ENCODE data around the gene TNFAIP8L3.

TNFAIP8L3 gene

GRCh38 chr15:51075364-51075763 lies 19.3 kb downstream of the TNFAIP8L3 start:
- H3K79me2 ChIP-seq (ENCODE audit: insufficient read depth, low read depth), result no peaks in the 10 kb centered on the region
- no peak for TF ChIP-seq CTCF (conservative IDR thresholded peaks at IDR 0.05; ENCODE audit: low read depth, low read length)
- H3K4me2 ChIP-seq, result no peak overlapping the region
- no peaks in the 10 kb centered on the region for H3K27me3 ChIP-seq (ENCODE audit: insufficient read depth, low read depth)
- H2AFZ ChIP-seq (ENCODE audit: low read depth), result no peak overlapping the region
- H4K20me1 ChIP-seq (ENCODE audit: insufficient read depth), result no peaks in the 10 kb centered on the region
- H3K9ac ChIP-seq, result no peak overlapping the region
- peaks cover 35% of the 10 kb centered on the region for H3K4me1 ChIP-seq (ENCODE audit: low read depth, poor library complexity, severe bottlenecking)
- no peak overlapping the region for H3K4me3 ChIP-seq (IDR thresholded peaks at IDR 0.05; ENCODE audit: insufficient read depth, low read depth, low read length)
- no peaks in the 10 kb centered on the region for H3K36me3 ChIP-seq (ENCODE audit: insufficient read depth)
- no peak overlapping the region for H3K27ac ChIP-seq

- Histone ChIP-seq H3K4me1 (ENCODE audit: low read depth, poor library complexity, severe bottlenecking) (peaks cover 35% of the 10 kb centered on the region), H3K9ac (no peak overlapping the region), H4K20me1 (ENCODE audit: insufficient read depth) (no peaks in the 10 kb centered on the region), H3K79me2 (ENCODE audit: insufficient read depth, low read depth) (no peaks in the 10 kb centered on the region), H3K4me3 (IDR thresholded peaks at IDR 0.05; ENCODE audit: insufficient read depth, low read depth, low read length) (no peak overlapping the region), H2AFZ (ENCODE audit: low read depth) (no peak overlapping the region), H3K27me3 (ENCODE audit: insufficient read depth, low read depth) (no peaks in the 10 kb centered on the region), H3K4me2 (no peak overlapping the region), H3K27ac (no peak overlapping the region), H3K36me3 (ENCODE audit: insufficient read depth) (no peaks in the 10 kb centered on the region)
- no peak for TF ChIP-seq CTCF (conservative IDR thresholded peaks at IDR 0.05; ENCODE audit: low read depth, low read length)
Measured at GRCh38 chr15:51074926-51075325, 19.8 kb downstream of the TNFAIP8L3 start.

- Histone ChIP-seq H3K79me2 (ENCODE audit: insufficient read depth, low read depth) (no peaks in the 10 kb centered on the region), H3K4me2 (no peak overlapping the region), H3K27ac (no peak overlapping the region), H4K20me1 (ENCODE audit: insufficient read depth) (no peaks in the 10 kb centered on the region), H3K27me3 (ENCODE audit: insufficient read depth, low read depth) (peaks cover 2% of the 10 kb centered on the region; the same call in 1 of the 2 replicates), H3K4me1 (ENCODE audit: low read depth, poor library complexity, severe bottlenecking) (peaks cover 10% of the 10 kb centered on the region), H3K4me3 (IDR thresholded peaks at IDR 0.05; ENCODE audit: insufficient read depth, low read depth, low read length) (no peak overlapping the region), H3K36me3 (ENCODE audit: insufficient read depth) (no peaks in the 10 kb centered on the region), H2AFZ (ENCODE audit: low read depth) (no peak overlapping the region), H3K9ac (no peak overlapping the region)
- no peak for TF ChIP-seq CTCF (conservative IDR thresholded peaks at IDR 0.05; ENCODE audit: low read depth, low read length)
Measured at GRCh38 chr15:51071578-51071977, 23.1 kb downstream of the TNFAIP8L3 start.

GRCh38 chr15:51069983-51070382 lies 24.7 kb downstream of the TNFAIP8L3 start:
- Histone ChIP-seq H3K4me3 (IDR thresholded peaks at IDR 0.05; ENCODE audit: insufficient read depth, low read depth, low read length) (no peak overlapping the region), H2AFZ (ENCODE audit: low read depth) (no peak overlapping the region), H3K27ac (no peak overlapping the region), H3K36me3 (ENCODE audit: insufficient read depth) (no peaks in the 10 kb centered on the region), H3K79me2 (ENCODE audit: insufficient read depth, low read depth) (no peaks in the 10 kb centered on the region), H4K20me1 (ENCODE audit: insufficient read depth) (no peaks in the 10 kb centered on the region), H3K9ac (no peak overlapping the region), H3K4me2 (no peak overlapping the region), H3K4me1 (ENCODE audit: low read depth, poor library complexity, severe bottlenecking) (no peaks in the 10 kb centered on the region), H3K27me3 (ENCODE audit: insufficient read depth, low read depth) (peaks cover 2% of the 10 kb centered on the region; the same call in 1 of the 2 replicates)
- no peak for TF ChIP-seq CTCF (conservative IDR thresholded peaks at IDR 0.05; ENCODE audit: low read depth, low read length)

Measured in KMS-11 (cell line).